Left forelimb (tissue), 1 donor: ENCODE data around the gene TMCO5A.

Source experiments
- DNase-seq: peaks from one replicate; pipeline ENCODE4 v3.0.0-alpha.2; 2018; ENCODE audit warnings: low spot score

Gene TMCO5A

DNA sequence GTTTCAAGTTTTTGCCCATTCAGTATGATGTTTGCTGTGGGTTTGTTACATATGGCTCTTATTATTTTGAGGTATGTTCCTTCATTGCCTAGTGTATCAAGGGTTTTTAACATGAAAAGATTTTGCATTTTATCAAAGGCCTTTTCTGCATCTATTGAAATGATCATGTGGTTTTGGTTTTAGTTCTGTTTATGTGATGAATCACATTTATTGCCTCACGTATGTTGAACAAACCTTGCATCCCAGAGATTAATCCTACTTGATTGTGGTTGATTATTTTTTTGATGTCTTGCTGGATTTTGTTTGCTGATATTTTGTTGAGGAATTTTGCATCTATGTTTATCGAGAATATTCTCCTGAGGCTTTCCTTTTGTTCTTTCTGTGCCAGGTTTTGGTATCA is 39.4 kb downstream of the TMCO5A start:
- no peak for DNase-seq

- no peak for DNase-seq
Measured at GRCh38 chr15:37978231-37978630, 43.8 kb downstream of the TMCO5A start.

DNA sequence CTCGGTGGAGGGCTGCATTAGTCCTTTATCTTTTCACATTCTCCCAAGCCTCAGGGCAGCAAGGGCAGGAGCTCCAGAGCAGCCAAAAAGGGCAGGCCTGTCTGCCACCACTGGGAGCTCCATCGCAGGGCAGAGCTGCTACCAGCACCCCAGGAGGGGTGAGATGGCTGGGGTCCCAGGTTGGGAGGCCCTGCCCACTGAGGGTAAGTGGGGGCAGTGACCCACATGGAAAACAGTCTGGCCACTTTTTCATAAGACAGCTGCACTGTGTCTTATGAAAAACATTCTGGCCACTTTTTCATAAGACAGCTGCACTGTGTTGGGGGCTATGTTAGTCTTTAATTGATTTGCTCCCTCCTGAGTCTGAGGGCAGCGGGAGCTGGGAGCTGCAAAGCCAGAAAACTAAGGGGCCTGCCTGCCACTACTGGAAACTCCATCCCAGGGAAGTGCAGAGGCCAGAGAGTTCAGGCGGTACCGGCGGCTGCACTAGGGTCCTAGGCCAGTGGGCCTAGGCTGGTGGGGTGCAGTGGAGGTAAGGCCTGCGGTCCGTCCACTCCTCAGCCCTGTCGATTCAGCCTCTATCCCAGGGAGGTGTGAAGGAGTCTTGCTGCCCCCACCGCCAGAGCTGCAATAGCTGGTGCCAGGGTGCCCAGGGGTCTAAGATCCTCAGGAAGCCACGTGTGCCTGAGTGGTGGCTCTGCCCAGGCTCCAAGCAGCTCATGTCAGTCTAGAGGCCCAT is 45.4 kb downstream of the TMCO5A start:
- DNase-seq, result no peak

GRCh38 chr15:37981201-37981600 is 46.8 kb downstream of the TMCO5A start:
- no peak for DNase-seq

DNA sequence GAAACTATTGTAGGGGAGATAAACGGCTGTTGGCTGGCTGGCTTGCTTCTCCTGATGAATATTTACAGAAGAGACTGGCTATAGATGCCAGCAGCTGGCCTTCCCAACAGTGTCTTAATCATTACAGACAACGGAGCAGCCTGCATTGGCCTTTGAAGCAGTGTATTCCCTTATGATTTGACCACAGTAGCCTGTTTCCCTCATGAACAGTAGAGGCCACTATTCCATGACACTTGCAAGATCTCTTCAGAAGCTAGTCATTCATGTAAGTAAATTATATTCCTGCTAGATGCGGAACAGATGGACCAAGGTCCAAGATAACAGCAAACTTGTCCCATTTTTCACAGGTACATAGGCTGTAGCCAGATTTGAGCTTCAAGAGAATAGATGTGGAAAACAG is 47.3 kb downstream of the TMCO5A start:
- DNase-seq, result no peak

DNA sequence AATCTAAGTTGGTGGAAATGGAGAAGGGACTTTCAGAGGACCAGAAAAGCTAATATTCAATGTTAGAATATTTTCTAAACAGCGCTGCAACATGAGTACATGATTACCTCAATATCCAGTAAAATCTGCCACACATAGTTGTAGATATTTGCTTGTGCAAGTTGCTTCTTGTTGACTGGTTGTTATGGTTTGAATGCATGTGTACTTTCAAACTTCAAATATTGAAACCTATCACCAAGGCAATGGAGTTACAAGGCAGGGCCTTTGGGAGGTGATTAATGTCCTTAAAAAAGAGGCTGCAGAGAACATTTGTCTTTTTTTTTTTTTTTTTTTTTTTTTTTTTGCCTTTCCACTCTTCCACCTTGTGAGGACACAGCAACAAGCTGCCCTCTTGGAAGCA is 49.9 kb downstream of the TMCO5A start:
- no peak for DNase-seq

GRCh38 chr15:37995461-37996347 is 61.3 kb downstream of the TMCO5A start:
- DNase-seq, result no peak
